Measurements from ENCODE around the gene FARP1. TPM values are rescaled to one million over a fixed set of nuclear protein-coding genes. Genes with fewer than 3 reads are reported as not detected.

Gene FARP1
- total and polyA plus RNA-seq, 2 of the 8 experiments (the other 6 are each of a cell fraction or from before 2014, with no cell fraction given) = 24.7 to 104 TPM

DNA sequence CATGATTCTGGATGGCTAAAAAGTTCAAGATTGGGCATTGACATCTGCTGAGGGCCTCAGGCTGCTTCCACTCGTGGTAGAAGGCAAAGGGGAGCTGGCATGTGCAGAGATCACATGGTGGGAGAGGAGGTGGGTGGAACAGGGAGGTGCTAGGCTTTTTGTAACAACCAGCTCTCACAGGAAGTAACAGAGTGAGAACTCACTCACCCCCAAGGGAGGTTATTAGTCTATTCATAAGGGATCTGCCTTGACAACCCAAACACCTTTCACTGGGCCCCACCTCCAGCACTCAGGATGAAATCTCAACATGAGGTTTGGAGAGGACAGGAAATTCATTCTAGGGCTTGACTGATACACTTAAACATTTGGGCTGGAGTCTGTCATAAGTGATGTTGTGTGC, 231.9 kb downstream of the FARP1 start:
- no peaks in the 10 kb centered on the region for H3K27me3 ChIP-seq (replicated peaks in 1 of 4; ENCODE audit: control insufficient read depth in 3 of 4, extremely low read depth in 1 of 4, insufficient read depth in 3 of 4, low read length in 3 of 4)
- TF ChIP-seq NRF1 (IDR thresholded peaks at IDR 0.05; ENCODE audit: low read depth, low read length) (no peak), HDAC6 (IDR thresholded peaks at IDR 0.05; ENCODE audit: low read depth, low read length) (no peak), SP1 (IDR thresholded peaks at IDR 0.05; ENCODE audit: low read depth, low read length) (no peak), HDAC2 (IDR thresholded peaks at IDR 0.05; ENCODE audit: borderline replicate concordance in 1 of 2, low read depth in 2 of 2, low read length in 2 of 2) (no peak), SIN3A (conservative IDR thresholded peaks at IDR 0.05 in 1 of 2, IDR thresholded peaks at IDR 0.05 in 1 of 2; ENCODE audit: low read depth in 1 of 2, low read length in 2 of 2) (no peak), RBBP5 (IDR thresholded peaks at IDR 0.05; ENCODE audit: borderline replicate concordance, low read depth, low read length) (no peak), KDM5A (IDR thresholded peaks at IDR 0.05; ENCODE audit: low read length) (no peak), RNF2 (IDR thresholded peaks at IDR 0.05; ENCODE audit: borderline replicate concordance, low read depth, low read length, missing control alignments, poor library complexity, severe bottlenecking) (no peak), MAFK (IDR thresholded peaks at IDR 0.05; ENCODE audit: low read depth, low read length) (no peak), TBP (IDR thresholded peaks at IDR 0.05; ENCODE audit: low read depth, low read length) (no peak)
- H3K23me2 ChIP-seq (ENCODE audit: low read depth, low read length) = no peaks in the 10 kb centered on the region; the same call in 1 of the 2 replicates
- H2BK20ac ChIP-seq (ENCODE audit: low read length) = no peak overlapping the region
- no peak overlapping the region for H2BK120ac ChIP-seq (replicated peaks; ENCODE audit: low read depth, low read length)
- H3K36me3 ChIP-seq (ENCODE audit: control insufficient read depth in 2 of 4, insufficient read depth in 4 of 4, low read length in 3 of 4) = peaks cover 0 to 2% (median 0%) of the 10 kb centered on the region in 4 experiments; a peak in 1 of 8 replicates
- 82% methylated on average over 1 of the region's 1 CpG; no CpG with 5 or more reads in 1 of the 2 experiments for WGBS, 2 experiments (ENCODE audit: extremely low coverage in 1 of 2, insufficient coverage in 1 of 2, insufficient read length in 1 of 2, insufficient replicate concordance in 2 of 2, low coverage in 1 of 2, low lambda C conversion rate in 2 of 2, missing lambda C conversion rate in 1 of 2)
- no peak overlapping the region for H4K5ac ChIP-seq (ENCODE audit: insufficient read length, low read depth, low read length)
- H4K91ac ChIP-seq (replicated peaks; ENCODE audit: insufficient read length, low read length) = no peak overlapping the region
- no peaks in the 10 kb centered on the region; the same call in 1 of the 2 replicates for H3K79me1 ChIP-seq (ENCODE audit: low read depth, low read length)
- no peaks in the 10 kb centered on the region for H4K20me1 ChIP-seq (replicated peaks in 1 of 2; ENCODE audit: control insufficient read depth in 1 of 2, insufficient read depth in 2 of 2, low read length in 2 of 2)
- no peak overlapping the region for H3K4me2 ChIP-seq (ENCODE audit: insufficient read depth in 1 of 2, low read depth in 2 of 2, low read length in 2 of 2)
- no peak overlapping the region for H3K56ac ChIP-seq (replicated peaks; ENCODE audit: insufficient read length, low read depth, low read length)
- no peak overlapping the region for H2AK5ac ChIP-seq (ENCODE audit: low read depth, low read length)
- ChIA-PET CTCF (ENCODE audit: partially characterized antibody) (no interaction called here), POLR2A (ENCODE audit: partially characterized antibody) (no interaction called here)
- no peaks in the 10 kb centered on the region for H3K79me2 ChIP-seq (ENCODE audit: control insufficient read depth in 1 of 2, insufficient read depth in 2 of 2, low read length in 2 of 2)
- H3K14ac ChIP-seq (ENCODE audit: insufficient read length) = no peak overlapping the region
- no peak overlapping the region for H2BK15ac ChIP-seq (ENCODE audit: low read length)
- FAIRE-seq = no peak
- no peak overlapping the region for H2AFZ ChIP-seq (ENCODE audit: low read length)
- no peaks in the 10 kb centered on the region for H3K9me3 ChIP-seq (ENCODE audit: insufficient read depth in 2 of 2, low read depth in 1 of 2, low read length in 1 of 2)
- H3K23ac ChIP-seq (ENCODE audit: insufficient read length) = no peak overlapping the region
- no peak for DNase-seq (ENCODE audit: low read depth in 1 of 2, low spot score in 2 of 2)
- no peak overlapping the region for H3K9ac ChIP-seq (replicated peaks in 1 of 4; ENCODE audit: extremely low read depth in 1 of 4, low read depth in 3 of 4, low read length in 3 of 4)
- H3K18ac ChIP-seq (ENCODE audit: extremely low read depth, low read length) = no peak overlapping the region
- no peak overlapping the region for H3K4ac ChIP-seq (replicated peaks; ENCODE audit: insufficient read length, low read depth, low read length)
- no peak overlapping the region for H3K4me3 ChIP-seq (ENCODE audit: extremely low read depth in 1 of 4, insufficient read depth in 2 of 4, low read depth in 3 of 4, low read length in 4 of 4)
- no peak overlapping the region for H2BK12ac ChIP-seq (ENCODE audit: low read depth, low read length)
- no peak overlapping the region for H4K8ac ChIP-seq (ENCODE audit: extremely low read depth, insufficient read depth, low read length)
- peaks cover 2 to 13% (median 10%) of the 10 kb centered on the region in 4 experiments; a peak in 6 of 7 replicates for H3K4me1 ChIP-seq (replicated peaks in 1 of 4; ENCODE audit: control insufficient read depth in 3 of 4, insufficient read depth in 4 of 4, low read length in 3 of 4)
- no peak overlapping the region for H3K27ac ChIP-seq (ENCODE audit: low read depth, low read length)
- H2BK5ac ChIP-seq (ENCODE audit: low read depth, low read length) = no peak overlapping the region

Measured in H1 (cell line).